ENCODE results near the gene TIMP3. TPM values are rescaled to one million over a fixed set of nuclear protein-coding genes. Genes with fewer than 3 reads are reported as not detected.

Gene TIMP3
- total and polyA plus RNA-seq, 2 donors (not counting 3 experiments of a cell fraction or from before 2014, with no cell fraction given): 0.22 to 2.0 TPM

- H4K20me1 ChIP-seq (replicated peaks; ENCODE audit: control insufficient read depth, extremely low read depth, insufficient read depth, low read length): no peaks in the 10 kb centered on the region
- ChIA-PET CTCF (no interaction called here), POLR2A (no interaction called here)
- no TSS peak for BruUV-seq (replicated peaks)
- H3K79me2 ChIP-seq (ENCODE audit: control insufficient read depth, insufficient read depth, low read length): no peaks in the 10 kb centered on the region
- intact Hi-C loops (cut with micrococcal nuclease) (loop anchor here (2.0 kb wide), 1 partner anchor 183 kb away; no protein-coding TSS in a partner anchor), dilution Hi-C loops (cut with MboI; ENCODE audit: extremely low pct_ligation_motif_present, low sequenced_read_pairs) (no loop called here)
- no peaks in the 10 kb centered on the region for H3K4me1 ChIP-seq (ENCODE audit: control insufficient read depth, extremely low read depth, insufficient read depth, low read length)
- no peak overlapping the region for H3K4me3 ChIP-seq (replicated peaks in 1 of 3; ENCODE audit: insufficient read depth in 1 of 3, low read depth in 1 of 3, low read length in 3 of 3)
- no peak overlapping the region for H3K4me2 ChIP-seq (ENCODE audit: insufficient read depth, low read length)
- H2AFZ ChIP-seq (ENCODE audit: low read depth, low read length): no peak overlapping the region
- no peak for FAIRE-seq
- H3K9me3 ChIP-seq (replicated peaks; ENCODE audit: control insufficient read depth, insufficient read depth, low read length): no peaks in the 10 kb centered on the region
- no peak for DNase-seq (ENCODE audit: low read depth, low spot score)
- H3K36me3 ChIP-seq (ENCODE audit: control insufficient read depth in 2 of 2, extremely low read depth in 1 of 2, insufficient read depth in 2 of 2, low read length in 2 of 2): no peaks in the 10 kb centered on the region
- H3K27ac ChIP-seq (ENCODE audit: insufficient read depth, low read depth, low read length): no peak overlapping the region
- H3K27me3 ChIP-seq (ENCODE audit: control insufficient read depth in 2 of 2, insufficient read depth in 2 of 2, low read length in 2 of 2): peaks cover 9 to 12% of the 10 kb centered on the region in 2 experiments
- no peaks in the 10 kb centered on the region for H3K9me1 ChIP-seq (replicated peaks; ENCODE audit: control insufficient read depth, extremely low read depth, insufficient read depth, low read length)
- TF ChIP-seq POLR2A (IDR thresholded peaks at IDR 0.05; ENCODE audit: low read depth, low read length): no peak
- no peak for TF ChIP-seq GATA2 (IDR thresholded peaks at IDR 0.05; ENCODE audit: insufficient read depth, insufficient read length, low read depth, low read length)
- no peak for TF ChIP-seq FOS (IDR thresholded peaks at IDR 0.05; ENCODE audit: borderline replicate concordance, insufficient read depth, low read length)
- TF ChIP-seq MAX (IDR thresholded peaks at IDR 0.05; ENCODE audit: insufficient read depth, insufficient read length): no peak
- TF ChIP-seq POLR2AphosphoS5 (IDR thresholded peaks at IDR 0.05; ENCODE audit: insufficient read depth, low read depth, low read length): no peak
- no peak overlapping the region for H3K9ac ChIP-seq (replicated peaks; ENCODE audit: extremely low read depth, insufficient read depth, low read length)
These were observed 2.4 kb downstream of the TIMP3 start for GRCh38 chr22:32803738-32804435.

- intact Hi-C loops (cut with micrococcal nuclease) (no loop called here), dilution Hi-C loops (cut with MboI; ENCODE audit: extremely low pct_ligation_motif_present, low sequenced_read_pairs) (no loop called here)
- no peaks in the 10 kb centered on the region for H3K79me2 ChIP-seq (ENCODE audit: control insufficient read depth, insufficient read depth, low read length)
- no peak overlapping the region for H2AFZ ChIP-seq (ENCODE audit: low read depth, low read length)
- no peaks in the 10 kb centered on the region for H3K9me1 ChIP-seq (replicated peaks; ENCODE audit: control insufficient read depth, extremely low read depth, insufficient read depth, low read length)
- FAIRE-seq: no peak
- no peak overlapping the region for H3K4me3 ChIP-seq (replicated peaks in 1 of 3; ENCODE audit: insufficient read depth in 1 of 3, low read depth in 1 of 3, low read length in 3 of 3)
- H3K4me2 ChIP-seq (ENCODE audit: insufficient read depth, low read length): no peak overlapping the region
- POLR2A ChIA-PET: no interaction called here
- DNase-seq (ENCODE audit: low read depth, low spot score): no peak
- H3K9me3 ChIP-seq (replicated peaks; ENCODE audit: control insufficient read depth, insufficient read depth, low read length): no peaks in the 10 kb centered on the region
- no peaks in the 10 kb centered on the region for H4K20me1 ChIP-seq (replicated peaks; ENCODE audit: control insufficient read depth, extremely low read depth, insufficient read depth, low read length)
- H3K4me1 ChIP-seq (ENCODE audit: control insufficient read depth, extremely low read depth, insufficient read depth, low read length): no peaks in the 10 kb centered on the region
- TF ChIP-seq POLR2AphosphoS5 (IDR thresholded peaks at IDR 0.05; ENCODE audit: insufficient read depth, low read depth, low read length) (no peak), POLR2A (IDR thresholded peaks at IDR 0.05; ENCODE audit: low read depth, low read length) (no peak), MYC (IDR thresholded peaks at IDR 0.05; ENCODE audit: low read depth, low read length) (no peak), MAX (IDR thresholded peaks at IDR 0.05; ENCODE audit: insufficient read depth, insufficient read length) (no peak), FOS (IDR thresholded peaks at IDR 0.05; ENCODE audit: borderline replicate concordance, insufficient read depth, low read length) (no peak), EZH2 (IDR thresholded peaks at IDR 0.05; ENCODE audit: borderline replicate concordance, low read depth, low read length, severe bottlenecking) (no peak), JUN (IDR thresholded peaks at IDR 0.05; ENCODE audit: borderline replicate concordance, insufficient read depth, insufficient read length, low read depth) (no peak), GATA2 (IDR thresholded peaks at IDR 0.05; ENCODE audit: insufficient read depth, insufficient read length, low read depth, low read length) (no peak)
- TF ChIP-seq, protein P1, sequence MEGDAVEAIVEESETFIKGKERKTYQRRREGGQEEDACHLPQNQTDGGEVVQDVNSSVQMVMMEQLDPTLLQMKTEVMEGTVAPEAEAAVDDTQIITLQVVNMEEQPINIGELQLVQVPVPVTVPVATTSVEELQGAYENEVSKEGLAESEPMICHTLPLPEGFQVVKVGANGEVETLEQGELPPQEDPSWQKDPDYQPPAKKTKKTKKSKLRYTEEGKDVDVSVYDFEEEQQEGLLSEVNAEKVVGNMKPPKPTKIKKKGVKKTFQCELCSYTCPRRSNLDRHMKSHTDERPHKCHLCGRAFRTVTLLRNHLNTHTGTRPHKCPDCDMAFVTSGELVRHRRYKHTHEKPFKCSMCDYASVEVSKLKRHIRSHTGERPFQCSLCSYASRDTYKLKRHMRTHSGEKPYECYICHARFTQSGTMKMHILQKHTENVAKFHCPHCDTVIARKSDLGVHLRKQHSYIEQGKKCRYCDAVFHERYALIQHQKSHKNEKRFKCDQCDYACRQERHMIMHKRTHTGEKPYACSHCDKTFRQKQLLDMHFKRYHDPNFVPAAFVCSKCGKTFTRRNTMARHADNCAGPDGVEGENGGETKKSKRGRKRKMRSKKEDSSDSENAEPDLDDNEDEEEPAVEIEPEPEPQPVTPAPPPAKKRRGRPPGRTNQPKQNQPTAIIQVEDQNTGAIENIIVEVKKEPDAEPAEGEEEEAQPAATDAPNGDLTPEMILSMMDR (IDR thresholded peaks at IDR 0.05; ENCODE audit: extremely low read depth in 1 of 2, insufficient read depth in 1 of 2, low read depth in 1 of 2, low read length in 2 of 2): no peak
- no TSS peak for BruUV-seq (replicated peaks)
- H3K27me3 ChIP-seq (ENCODE audit: control insufficient read depth in 2 of 2, insufficient read depth in 2 of 2, low read length in 2 of 2): peaks cover 9 to 12% of the 10 kb centered on the region in 2 experiments
- H3K27ac ChIP-seq (ENCODE audit: insufficient read depth, low read depth, low read length): no peak overlapping the region
- H3K9ac ChIP-seq (replicated peaks; ENCODE audit: extremely low read depth, insufficient read depth, low read length): no peak overlapping the region
- CTCF ChIA-PET: no interaction called here
- no peaks in the 10 kb centered on the region for H3K36me3 ChIP-seq (ENCODE audit: control insufficient read depth in 2 of 2, extremely low read depth in 1 of 2, insufficient read depth in 2 of 2, low read length in 2 of 2)
These were observed 3.2 kb downstream of the TIMP3 start for GRCh38 chr22:32804531-32805360.
